Common myeloid progenitor, CD34-positive (primary cell): ENCODE measurements around the gene PHPT1.

Source experiments
- CTCF ChIA-PET: fragments of 350-600 bp; sonication (Branson Sonifier 250); formaldehyde crosslinking; loops from one replicate; lab custom pipeline; 2021; ENCODE audit warnings: antibody characterized with exemption; lab: Charles Lee
- POLR2A ChIA-PET: fragments of 350-600 bp; sonication (Branson Sonifier 250); formaldehyde crosslinking; loops from one replicate; lab custom pipeline; 2021; ENCODE audit warnings: antibody characterized with exemption; lab: Charles Lee
- DNase-seq, 3 donors: peaks; one replicate each; pipeline versions ENCODE4 v3.0.0 to v3.0.0-alpha.2; 2013
- H3K27ac ChIP-seq, 2 experiments: 1 replicate in 1 of 2; 2 replicates in 1 of 2; pipeline ENCODE4 v1.7.0; 2013; ENCODE audit warnings: inconsistent platforms in 2 of 2, low read length in 2 of 2, mild to moderate bottlenecking in 2 of 2, low read depth in 1 of 2, moderate library complexity in 1 of 2; ENCODE audit not compliant: severe bottlenecking in 2 of 2, insufficient read depth in 1 of 2, poor library complexity in 1 of 2
- H3K27me3 ChIP-seq, 5 experiments: replicated peaks in 2 of 5; 1 replicate in 3 of 5; 2 replicates in 2 of 5; pipeline versions ENCODE4 v1.6.1 to v1.7.0; 2013; ENCODE audit warnings: low read length in 4 of 5, mild to moderate bottlenecking in 2 of 5, moderate library complexity in 2 of 5, inconsistent platforms in 1 of 5; ENCODE audit not compliant: insufficient read depth in 5 of 5, control insufficient read depth in 4 of 5
- H3K36me3 ChIP-seq, 4 experiments: 1 replicate in 2 of 4; 2 replicates in 2 of 4; pipeline versions ENCODE4 v1.6.1 to v1.7.0; 2013; ENCODE audit warnings: low read length in 3 of 4, control low read depth in 1 of 4, mild to moderate bottlenecking in 1 of 4; ENCODE audit not compliant: control insufficient read depth in 4 of 4, insufficient read depth in 4 of 4
- H3K4me1 ChIP-seq, 4 experiments: 1 replicate in 3 of 4; 2 replicates in 1 of 4; pipeline versions ENCODE4 v1.6.1 to v1.7.1; 2013; ENCODE audit warnings: low read length in 3 of 4, mild to moderate bottlenecking in 3 of 4, control low read depth in 1 of 4, inconsistent platforms in 1 of 4, moderate library complexity in 1 of 4; ENCODE audit not compliant: control insufficient read depth in 4 of 4, insufficient read depth in 4 of 4; ENCODE audit errors: control extremely low read depth in 1 of 4
- H3K4me3 ChIP-seq, 7 experiments: 1 replicate in 4 of 7; 2 replicates in 3 of 7; pipeline versions ENCODE4 v1.5.1 to v1.7.0; 2013; ENCODE audit warnings: mild to moderate bottlenecking in 7 of 7, low read length in 6 of 7, moderate library complexity in 6 of 7, inconsistent platforms in 2 of 7, low read depth in 2 of 7, control low read depth in 1 of 7; ENCODE audit not compliant: insufficient read depth in 4 of 7, control insufficient read depth in 1 of 7; ENCODE audit errors: extremely low read depth in 1 of 7
- H3K9me3 ChIP-seq, 5 experiments: 1 replicate in 4 of 5; 2 replicates in 1 of 5; pipeline versions ENCODE4 v1.6.1 to v1.7.1; 2013; ENCODE audit warnings: low read length in 4 of 5, mild to moderate bottlenecking in 2 of 5, inconsistent platforms in 1 of 5, low read depth in 1 of 5, moderate library complexity in 1 of 5; ENCODE audit not compliant: control insufficient read depth in 4 of 5, insufficient read depth in 2 of 5; ENCODE audit errors: control extremely low read depth in 1 of 5
- WGBS: methylation state at CpG from one replicate; pipeline ENCODE4 v1.1.5; 2013; ENCODE audit not compliant: insufficient coverage; 5-methylcytosine and 5-hydroxymethylcytosine counted together

The PHPT1 gene

DNA sequence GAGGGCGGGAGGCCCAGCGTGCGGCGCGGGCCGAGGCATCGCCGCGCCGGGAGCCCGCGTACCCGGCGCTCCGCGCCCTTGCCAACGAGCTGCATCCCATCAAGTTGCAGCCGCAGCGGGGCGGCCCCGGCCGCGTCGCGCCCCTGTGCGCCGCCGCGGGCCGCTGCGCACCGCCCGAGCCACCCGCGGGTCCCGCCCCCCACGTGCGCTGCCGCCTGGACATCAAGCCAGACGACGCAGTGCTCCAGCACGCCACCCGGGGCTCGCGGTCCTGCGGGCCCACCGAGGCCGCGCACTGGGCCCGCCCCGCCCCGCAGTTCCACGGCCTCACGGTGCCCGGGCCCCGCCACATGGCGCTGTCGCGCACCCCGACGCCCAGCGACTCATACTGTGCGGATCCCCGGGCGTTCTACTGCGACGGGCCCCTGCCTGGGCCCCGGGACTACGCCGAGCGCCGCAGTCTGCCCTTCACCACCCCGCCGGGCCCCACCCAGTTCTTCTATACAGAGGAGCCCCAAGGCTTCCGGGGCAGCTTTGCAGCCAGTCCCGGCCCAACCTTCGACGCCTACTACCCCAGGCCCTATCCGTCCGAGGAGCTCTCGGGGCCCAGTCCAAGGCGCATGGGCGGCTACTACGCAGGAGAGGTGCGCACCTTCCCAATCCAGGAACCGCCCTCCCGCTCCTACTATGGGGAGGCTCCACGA is 4.3 kb upstream of the PHPT1 start:
- Histone ChIP-seq H3K4me1 (peaks cover 0 to 60% (median 56%) of the 10 kb centered on the region in 4 experiments), H3K9me3 (no peaks in the 10 kb centered on the region), H3K27me3 (peaks cover 0 to 50% (median 10%) of the 10 kb centered on the region in 5 experiments), H3K4me3 (no peak overlapping the region), H3K27ac (no peak overlapping the region), H3K36me3 (peaks cover 0 to 3% (median 1%) of the 10 kb centered on the region in 4 experiments)
- peak in 1 of 3 donors; percentile 37 for DNase-seq
- ChIA-PET POLR2A (no interaction called here), CTCF (interaction anchor here (1.1 to 1.2 kb wide), 2 partner anchors 9 to 17 kb away, joined by 3 read pairs; no protein-coding TSS in a partner anchor)
- 15% methylated on average over 68 of the region's 88 CpGs for WGBS

DNA sequence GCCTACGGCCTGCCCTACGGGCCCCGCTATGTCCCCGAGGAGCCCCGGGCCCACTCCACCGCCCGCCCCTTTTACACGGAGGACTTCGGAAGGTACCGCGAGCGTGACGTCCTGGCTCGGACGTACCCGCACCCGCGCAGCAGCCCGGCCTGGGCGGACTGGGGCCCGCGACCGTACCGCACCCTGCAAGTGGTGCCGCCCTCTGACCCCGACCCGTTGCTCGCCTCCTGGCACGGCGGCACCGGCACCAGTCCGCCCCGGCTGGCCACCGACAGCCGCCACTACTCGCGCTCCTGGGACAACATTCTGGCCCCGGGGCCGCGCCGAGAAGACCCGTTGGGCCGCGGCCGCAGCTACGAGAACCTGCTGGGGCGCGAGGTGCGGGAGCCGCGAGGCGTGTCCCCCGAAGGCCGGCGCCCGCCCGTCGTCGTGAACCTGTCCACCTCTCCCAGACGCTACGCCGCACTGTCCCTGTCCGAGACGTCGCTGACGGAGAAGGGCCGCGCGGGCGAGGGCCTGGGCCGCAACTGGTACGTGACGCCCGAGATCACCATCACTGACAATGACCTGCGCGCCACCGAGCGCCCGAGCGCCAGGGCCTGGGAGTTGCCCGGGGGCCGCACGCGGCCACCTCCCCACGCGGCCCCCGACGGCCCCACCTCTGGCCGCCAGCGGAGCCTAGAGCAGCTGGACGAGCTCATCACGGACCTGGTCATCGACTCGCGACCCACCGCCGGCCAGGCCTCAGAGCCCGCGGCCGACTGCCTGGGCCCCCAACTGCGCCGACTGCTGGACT is 3.5 kb upstream of the PHPT1 start:
- ChIA-PET POLR2A (no interaction called here), CTCF (interaction anchor here (0.7 to 1.1 kb wide), 2 partner anchors 16 to 190 kb away, joined by 3 read pairs; no protein-coding TSS in a partner anchor)
- H3K36me3 ChIP-seq, result peaks cover 0 to 6% (median 2%) of the 10 kb centered on the region in 4 experiments
- 24% methylated on average over 96 of the region's 102 CpGs for WGBS
- H3K9me3 ChIP-seq, result no peaks in the 10 kb centered on the region
- H3K4me3 ChIP-seq, result no peak overlapping the region
- peaks cover 0 to 50% (median 10%) of the 10 kb centered on the region in 5 experiments for H3K27me3 ChIP-seq
- H3K4me1 ChIP-seq, result peaks cover 0 to 63% (median 60%) of the 10 kb centered on the region in 4 experiments
- H3K27ac ChIP-seq, result no peak overlapping the region
- no peak for DNase-seq

DNA sequence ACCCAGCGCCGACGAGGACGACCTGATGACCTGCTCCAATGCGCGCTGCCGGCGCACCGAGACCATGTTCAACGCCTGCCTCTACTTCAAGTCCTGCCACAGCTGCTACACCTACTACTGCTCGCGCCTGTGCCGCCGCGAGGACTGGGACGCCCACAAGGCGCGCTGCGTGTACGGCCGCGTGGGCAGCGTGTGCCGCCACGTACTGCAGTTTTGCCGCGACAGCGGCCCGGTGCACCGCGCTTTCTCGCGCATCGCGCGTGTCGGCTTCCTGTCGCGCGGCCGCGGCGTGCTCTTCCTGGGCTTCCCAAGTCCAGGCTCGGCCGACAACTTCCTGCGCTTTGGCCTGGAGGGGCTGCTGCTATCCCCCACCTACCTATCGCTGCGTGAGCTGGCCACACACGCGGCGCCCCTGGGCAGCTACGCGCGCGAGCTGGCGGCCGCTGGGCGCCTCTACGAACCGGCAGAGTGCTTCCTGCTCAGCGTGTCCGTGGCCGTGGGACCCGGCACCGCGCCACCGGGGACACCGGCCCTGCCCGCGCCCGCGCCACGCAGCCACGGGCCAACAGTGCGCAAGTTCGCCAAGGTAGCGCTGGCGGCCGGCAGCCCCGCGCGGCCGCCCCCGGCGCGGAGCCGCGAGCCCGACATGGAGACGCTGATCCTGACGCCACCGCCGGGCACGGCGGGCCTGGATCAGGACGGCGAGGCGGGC is 2.7 kb upstream of the PHPT1 start:
- DNase-seq, result peak in 2 of 3 donors; percentile 17 to 25
- Histone ChIP-seq H3K27me3 (peaks cover 0 to 50% (median 10%) of the 10 kb centered on the region in 5 experiments), H3K9me3 (no peaks in the 10 kb centered on the region), H3K4me1 (peaks cover 0 to 59% (median 55%) of the 10 kb centered on the region in 4 experiments), H3K27ac (no peak overlapping the region), H3K36me3 (peaks cover 0 to 15% (median 2%) of the 10 kb centered on the region in 4 experiments), H3K4me3 (peak overlapping the region in 4 of 7 experiments; percentile 19 to 48 (median 40))
- ChIA-PET POLR2A (interaction anchor here (0.6 kb wide), 1 partner anchor 37 kb away, joined by 3 read pairs; no protein-coding TSS in a partner anchor), CTCF (interaction anchor here (0.7 to 1.1 kb wide), 2 partner anchors 59 to 189 kb away, joined by 3 read pairs; no protein-coding TSS in a partner anchor)
- 4% methylated on average over 60 of the region's 98 CpGs for WGBS

DNA sequence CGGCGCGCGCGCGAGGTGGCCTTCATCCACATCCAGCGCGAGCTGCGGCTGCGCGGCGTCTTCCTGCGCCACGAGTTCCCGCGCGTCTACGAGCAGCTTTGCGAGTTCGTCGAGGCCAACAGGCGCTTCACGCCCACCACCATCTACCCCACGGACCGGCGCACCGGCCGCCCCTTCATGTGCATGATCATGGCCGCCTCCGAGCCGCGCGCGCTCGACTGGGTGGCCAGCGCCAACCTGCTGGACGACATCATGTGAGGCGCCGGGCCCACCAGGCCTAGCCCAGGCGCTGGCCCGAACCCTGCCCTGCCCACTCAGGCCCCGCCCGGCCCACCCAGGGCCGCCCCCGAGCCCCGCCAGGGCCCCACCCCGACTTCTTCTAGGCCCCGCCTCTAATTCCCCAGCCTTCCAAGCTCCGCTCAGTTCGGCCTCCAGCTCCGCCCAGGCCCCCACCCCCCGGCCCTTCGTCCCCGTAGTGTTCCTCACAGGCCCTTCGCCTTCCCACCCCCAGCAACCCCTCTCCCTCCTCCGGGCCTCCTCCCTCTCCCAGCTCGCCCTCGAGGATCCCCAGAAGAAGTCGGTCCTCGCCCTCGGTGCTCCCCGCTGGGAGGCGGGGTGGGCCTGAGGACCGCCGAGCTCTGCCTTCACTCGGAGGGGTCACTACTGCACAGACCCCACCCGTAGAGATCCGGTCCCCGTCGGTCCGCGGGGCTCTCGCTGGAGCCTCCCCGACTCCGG is 2.0 kb upstream of the PHPT1 start:
- H3K4me3 ChIP-seq, result peak overlapping the region in 4 of 7 experiments; percentile 64 to 96 (median 84)
- peaks cover 0 to 19% (median 2%) of the 10 kb centered on the region in 4 experiments for H3K36me3 ChIP-seq
- H3K9me3 ChIP-seq, result no peaks in the 10 kb centered on the region
- H3K27ac ChIP-seq, result peak overlapping the region in 1 of 2 experiments; percentile 82
- H3K27me3 ChIP-seq, result peaks cover 0 to 50% (median 10%) of the 10 kb centered on the region in 5 experiments
- POLR2A ChIA-PET, result interaction anchor here (0.6 kb wide), 1 partner anchor 38 kb away, joined by 3 read pairs; no protein-coding TSS in a partner anchor
- CTCF ChIA-PET, result interaction anchor here (1.0 to 1.1 kb wide), 2 partner anchors 60 to 188 kb away, joined by 3 read pairs; no protein-coding TSS in a partner anchor
- peaks cover 0 to 57% (median 50%) of the 10 kb centered on the region in 4 experiments for H3K4me1 ChIP-seq
- WGBS, result 3% methylated on average over 44 of the region's 75 CpGs
- peak in 2 of 3 donors; percentile 20 to 35 for DNase-seq

DNA sequence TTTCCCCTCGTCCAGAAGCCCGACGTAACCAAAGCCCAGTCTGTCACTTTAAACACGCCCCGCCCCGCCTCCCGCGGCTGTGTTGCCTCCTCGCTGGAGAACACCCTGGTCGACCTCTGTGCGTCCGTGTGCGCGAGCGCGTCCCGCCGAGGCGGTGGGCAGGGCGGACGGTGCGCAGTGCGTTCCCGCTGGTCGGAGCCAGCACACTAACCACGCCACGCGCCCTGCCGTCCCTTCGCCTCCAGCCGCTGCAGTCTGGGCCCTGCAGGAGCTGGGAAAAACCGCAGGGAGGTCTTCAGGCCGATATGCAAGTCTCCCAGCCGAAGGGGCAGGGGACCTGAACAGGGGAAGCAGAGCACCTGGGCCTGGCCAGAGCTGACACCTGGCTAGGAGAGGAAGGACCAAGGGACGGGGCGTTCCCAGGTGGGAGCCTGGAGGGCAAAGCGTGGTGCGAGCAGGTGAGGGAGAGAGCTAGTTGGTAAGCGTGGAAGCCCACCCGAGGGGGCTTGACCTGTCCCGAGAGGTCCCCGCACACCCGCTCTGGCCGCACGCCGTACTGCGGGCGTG is 1.3 kb upstream of the PHPT1 start:
- peak; percentile 37 to 61 (median 60) for DNase-seq
- POLR2A ChIA-PET, result interaction anchor here (0.8 to 1.0 kb wide), 2 partner anchors 12 to 13 kb away, joined by 3 to 6 read pairs; no protein-coding TSS in a partner anchor
- peaks cover 0 to 19% (median 2%) of the 10 kb centered on the region in 4 experiments for H3K36me3 ChIP-seq
- H3K4me1 ChIP-seq, result peaks cover 0 to 53% (median 45%) of the 10 kb centered on the region in 4 experiments
- under 1% methylated on average over 40 of the region's 48 CpGs for WGBS
- peaks cover 0 to 50% (median 10%) of the 10 kb centered on the region in 5 experiments for H3K27me3 ChIP-seq
- peak overlapping the region in 1 of 2 experiments; percentile 82 for H3K27ac ChIP-seq
- CTCF ChIA-PET, result interaction anchor here (1.0 kb wide), 1 partner anchor 188 kb away, joined by 3 read pairs; no protein-coding TSS in a partner anchor
- peak overlapping the region in 6 of 7 experiments; percentile 2 to 96 (median 72) for H3K4me3 ChIP-seq
- H3K9me3 ChIP-seq, result no peaks in the 10 kb centered on the region
